ENCODE measurements around the gene CDC27. TPM values are rescaled to one million over a fixed set of nuclear protein-coding genes. Genes with fewer than 3 reads are reported as not detected.

Gene CDC27
- total RNA-seq, 1 experiment from 2014 or later = 191 TPM

GRCh38 chr17:47145351-47145750, 43.7 kb downstream of the CDC27 start:
- ATAC-seq = no peak
- CTCF ChIA-PET = interaction anchor here (0.7 kb wide), 1 partner anchor 471 kb away, joined by 3 read pairs; no protein-coding TSS in a partner anchor

More at GRCh38 chr17:47145351-47145750, 43.7 kb downstream of the CDC27 start:
- Histone ChIP-seq H3K4me1 (ENCODE audit: control insufficient read depth in 1 of 2, insufficient read depth in 2 of 2, low read length in 2 of 2) (no peaks in the 10 kb centered on the region), H3K9me2 (ENCODE audit: insufficient read depth) (no peaks in the 10 kb centered on the region), H3K4me2 (ENCODE audit: low read length) (no peak overlapping the region), H4K20me1 (ENCODE audit: insufficient read depth) (0 out of 2 replicates have a peak, but pooled peaks cover 4% of the 10 kb centered on the region), H2AFZ (ENCODE audit: low read depth, low read length, poor library complexity, severe bottlenecking) (no peak overlapping the region), H3K9me3 (ENCODE audit: control insufficient read depth in 1 of 2, insufficient read depth in 1 of 2, low read depth in 1 of 2, low read length in 2 of 2) (no peaks in the 10 kb centered on the region), H3K79me2 (ENCODE audit: insufficient read depth, low read length) (peaks cover 20% of the 10 kb centered on the region), H3K27ac (ENCODE audit: low read depth, low read length) (no peak overlapping the region), H3K9ac (ENCODE audit: low read length) (no peak overlapping the region), H3K27me3 (ENCODE audit: insufficient read depth, low read length) (no peaks in the 10 kb centered on the region), H3K4me3 (replicated peaks in 1 of 2; ENCODE audit: low read depth in 1 of 2, low read length in 2 of 2) (no peak overlapping the region), H3K36me3 (ENCODE audit: control insufficient read depth in 1 of 2, insufficient read depth in 2 of 2, low read length in 2 of 2) (peaks cover 40 to 61% of the 10 kb centered on the region in 2 experiments)
- POLR2A ChIA-PET = no interaction called here
- DNase-seq (ENCODE audit: low read depth, low spot score) = no peak
- no peak for TF ChIP-seq SP1 (IDR thresholded peaks at IDR 0.05; ENCODE audit: low read depth)
- TF ChIP-seq ZNF274 (IDR thresholded peaks at IDR 0.05; ENCODE audit: low read depth, low read length) = no peak
- no peak for TF ChIP-seq MAX (IDR thresholded peaks at IDR 0.05)
- TF ChIP-seq SIN3A (IDR thresholded peaks at IDR 0.05; ENCODE audit: low read depth) = no peak
- no peak for TF ChIP-seq ATF3 (IDR thresholded peaks at IDR 0.05)
- TF ChIP-seq ELF1 (IDR thresholded peaks at IDR 0.05; ENCODE audit: borderline replicate concordance, low read depth) = no peak
- TF ChIP-seq CTCF (IDR thresholded peaks at IDR 0.05 in 2 of 3, conservative IDR thresholded peaks at IDR 0.05 in 1 of 3; ENCODE audit: borderline replicate concordance in 1 of 3, insufficient read depth in 1 of 3, low read depth in 2 of 3, low read length in 2 of 3) = no peak
- TF ChIP-seq RAD21 (IDR thresholded peaks at IDR 0.05; ENCODE audit: low read depth) = no peak
- TF ChIP-seq CBX3 (IDR thresholded peaks at IDR 0.05; ENCODE audit: low read depth) = no peak
- TF ChIP-seq FOSL1 (IDR thresholded peaks at IDR 0.05; ENCODE audit: low read depth) = no peak
- TF ChIP-seq EZH2 (IDR thresholded peaks at IDR 0.05) = no peak
- TF ChIP-seq POLR2A (IDR thresholded peaks at IDR 0.05; ENCODE audit: borderline replicate concordance, extremely low read depth, insufficient read depth, insufficient read length) = no peak
- TF ChIP-seq REST (IDR thresholded peaks at IDR 0.05; ENCODE audit: low read depth) = no peak
- intact Hi-C loops (cut with micrococcal nuclease) = no loop called here
- RAD21 ChIA-PET (ENCODE audit: low non-redundant PET in 1 of 2, low total read pairs in 2 of 2, uncharacterized antibody in 2 of 2, unreplicated experiment in 2 of 2) = no interaction called here
- no TSS peak for BruUV-seq (replicated peaks)

Measured in HCT116 (cell line).